Loucy (cell line): Measurements from ENCODE around the gene ZFR2.

Experiments used
- EZH2phosphoT487 ChIP-seq: fragments of 200-600 bp; IDR thresholded peaks from 2 replicates; pipeline ENCODE4 v1.6.1; 2018; ENCODE audit warnings: antibody characterized with exemption, mild to moderate bottlenecking, moderate library complexity, borderline replicate concordance
- TF ChIP-seq, protein P1 (sequence below): fragments of 200-600 bp; sonication (generic); conservative IDR thresholded peaks from 2 replicates; pipeline ENCODE4 v1.5.1; 2014; ENCODE audit warnings: mild to moderate bottlenecking, antibody characterized with exemption, low read length

DNA sequence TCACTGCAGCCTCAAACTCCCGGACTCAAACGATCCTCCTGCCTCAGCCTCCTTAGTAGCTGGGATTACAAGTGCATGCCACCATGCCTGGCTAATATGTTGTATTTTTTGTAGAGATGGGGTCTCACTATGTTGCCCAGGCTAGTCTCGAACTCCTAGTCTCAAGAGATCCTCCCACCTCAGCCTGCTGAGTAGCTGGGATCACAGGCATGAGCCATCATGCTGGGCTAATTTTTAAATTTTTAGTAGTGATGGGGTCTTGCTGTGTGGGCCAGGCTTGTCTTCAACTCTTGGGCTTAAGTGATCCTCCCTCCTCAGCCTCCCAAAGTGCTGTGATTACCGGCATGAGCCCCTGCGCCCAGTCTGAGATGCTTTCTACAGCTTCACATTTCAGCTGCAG, 26.9 kb upstream of the ZFR2 start:
- TF ChIP-seq, protein P1, sequence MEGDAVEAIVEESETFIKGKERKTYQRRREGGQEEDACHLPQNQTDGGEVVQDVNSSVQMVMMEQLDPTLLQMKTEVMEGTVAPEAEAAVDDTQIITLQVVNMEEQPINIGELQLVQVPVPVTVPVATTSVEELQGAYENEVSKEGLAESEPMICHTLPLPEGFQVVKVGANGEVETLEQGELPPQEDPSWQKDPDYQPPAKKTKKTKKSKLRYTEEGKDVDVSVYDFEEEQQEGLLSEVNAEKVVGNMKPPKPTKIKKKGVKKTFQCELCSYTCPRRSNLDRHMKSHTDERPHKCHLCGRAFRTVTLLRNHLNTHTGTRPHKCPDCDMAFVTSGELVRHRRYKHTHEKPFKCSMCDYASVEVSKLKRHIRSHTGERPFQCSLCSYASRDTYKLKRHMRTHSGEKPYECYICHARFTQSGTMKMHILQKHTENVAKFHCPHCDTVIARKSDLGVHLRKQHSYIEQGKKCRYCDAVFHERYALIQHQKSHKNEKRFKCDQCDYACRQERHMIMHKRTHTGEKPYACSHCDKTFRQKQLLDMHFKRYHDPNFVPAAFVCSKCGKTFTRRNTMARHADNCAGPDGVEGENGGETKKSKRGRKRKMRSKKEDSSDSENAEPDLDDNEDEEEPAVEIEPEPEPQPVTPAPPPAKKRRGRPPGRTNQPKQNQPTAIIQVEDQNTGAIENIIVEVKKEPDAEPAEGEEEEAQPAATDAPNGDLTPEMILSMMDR = no peak
- TF ChIP-seq EZH2phosphoT487 = no peak
